GM12891 (cell line): ENCODE results near the gene ABHD4. TPM values are rescaled to one million over a fixed set of nuclear protein-coding genes. Genes with fewer than 3 reads are reported as not detected.
A peak's percentile ranks its signal among the peaks of the same experiment; 100 is the strongest.
"Not testable (repeated sequence)": the region's sequence is repeated elsewhere in the genome, so short reads cannot be mapped to it uniquely, and the experiment has no call there.

Experiments used
- DNase-seq: peaks from one replicate; pipeline ENCODE4 v3.0.0; 2011; ENCODE audit warnings: low spot score; ENCODE audit not compliant: insufficient read length
- FAIRE-seq: peaks from 2 replicates; lab custom pipeline; 2011; peaks lifted over from hg19 to GRCh38; lab: Jason Lieb, UNC
- PAX5 ChIP-seq: IDR thresholded peaks from 2 replicates; pipeline ENCODE4 v1.6.1; 2011; ENCODE audit warnings: low read length, moderate library complexity, mild to moderate bottlenecking; ENCODE audit not compliant: insufficient read depth, severe bottlenecking
- POLR2A ChIP-seq: IDR thresholded peaks from 2 replicates; pipeline ENCODE4 v1.6.1; 2011; ENCODE audit warnings: low read depth, low read length, control low read depth
- POLR2AphosphoS5 ChIP-seq: IDR thresholded peaks from 2 replicates; pipeline ENCODE4 v1.6.1; 2011; ENCODE audit warnings: low read depth, low read length, control low read depth
- POU2F2 ChIP-seq: IDR thresholded peaks from 2 replicates; pipeline ENCODE4 v1.6.1; 2011; ENCODE audit warnings: low read depth, mild to moderate bottlenecking, control low read depth, low read length, moderate library complexity
- SPI1 ChIP-seq: IDR thresholded peaks from 2 replicates; pipeline ENCODE4 v1.6.1; 2011; ENCODE audit warnings: low read depth, low read length, control low read depth
- TAF1 ChIP-seq: IDR thresholded peaks from 2 replicates; pipeline ENCODE4 v1.6.1; 2011; ENCODE audit warnings: low read depth, low read length, control low read depth
- polyA plus RNA-seq: library from polyadenylated mRNA; unstranded; fragments of >200 nt; gene quantifications from one replicate; pipeline ENCODE4 v1.2.1, GENCODE V29; 2012; ENCODE audit warnings: low read depth, missing spikeins, inconsistent platforms; ENCODE audit not compliant: missing spikeins

Gene ABHD4
- 7.3 TPM for polyA plus RNA-seq

GRCh38 chr14:22598099-22598895 is at the start of gene ABHD4:
Gene ABHD4 (plus strand): TSS chr14:22598300. CDS start chr14:22598307, 7 bp downstream.
- FAIRE-seq (peak; percentile 72), DNase-seq (peak; percentile 76)
- TF ChIP-seq SPI1 = no peak
- 0 out of 2 replicates have a peak, but pooled peaks have one; percentile 22 for TF ChIP-seq POU2F2
- TF ChIP-seq PAX5 = peak; percentile 55
- TF ChIP-seq TAF1 = no peak
- TF ChIP-seq POLR2A = no peak
- TF ChIP-seq POLR2AphosphoS5 = no peak

- TF ChIP-seq POU2F2 (no peak), POLR2A (no peak), POLR2AphosphoS5 (no peak), SPI1 (no peak), TAF1 (no peak), PAX5 (no peak)
- no peak for DNase-seq
- FAIRE-seq = no peak
These were observed 48.7 kb upstream of the ABHD4 start for GRCh38 chr14:22549324-22549962.

GRCh38 chr14:22549981-22550673 is 48.0 kb upstream of the ABHD4 start:
- DNase-seq (no peak), FAIRE-seq (peak; percentile 89)
- no peak for TF ChIP-seq SPI1
- peak; percentile 72 for TF ChIP-seq POLR2A
- TF ChIP-seq TAF1 = peak; percentile 58; the same call in 1 of the 2 replicates
- TF ChIP-seq POLR2AphosphoS5 = peak; percentile 85
- TF ChIP-seq PAX5 = no peak
- peak; percentile 61; the same call in 1 of the 2 replicates for TF ChIP-seq POU2F2

- no peak for TF ChIP-seq PAX5
- TF ChIP-seq POLR2AphosphoS5 = no peak
- TF ChIP-seq TAF1 = no peak
- TF ChIP-seq POU2F2 = no peak
- TF ChIP-seq POLR2A = no peak
- TF ChIP-seq SPI1 = no peak
- no peak for FAIRE-seq
These were observed 46.5 kb upstream of the ABHD4 start for GRCh38 chr14:22551605-22551997.

GRCh38 chr14:22552001-22552826 is 45.9 kb upstream of the ABHD4 start:
- TF ChIP-seq TAF1 = no peak
- no peak for TF ChIP-seq PAX5
- TF ChIP-seq SPI1 = no peak
- no peak for TF ChIP-seq POLR2A
- TF ChIP-seq POLR2AphosphoS5 = peak; percentile 46; the same call in 1 of the 2 replicates
- no peak for TF ChIP-seq POU2F2
- no peak for FAIRE-seq

More at GRCh38 chr14:22551605-22551997, 46.5 kb upstream of the ABHD4 start:
- DNase-seq = no peak

GRCh38 chr14:22552827-22553076 is 45.3 kb upstream of the ABHD4 start:
- no peak for DNase-seq
- no peak for FAIRE-seq
- TF ChIP-seq POLR2AphosphoS5 = no peak
- no peak for TF ChIP-seq PAX5
- TF ChIP-seq POLR2A = no peak
- no peak for TF ChIP-seq TAF1
- TF ChIP-seq SPI1 = no peak
- TF ChIP-seq POU2F2 = no peak

More at GRCh38 chr14:22552001-22552826, 45.9 kb upstream of the ABHD4 start:
- DNase-seq = no peak

GRCh38 chr14:22553445-22553844 is 44.7 kb upstream of the ABHD4 start:
- TF ChIP-seq SPI1 = no peak
- TF ChIP-seq POU2F2 = no peak
- TF ChIP-seq TAF1 = no peak
- TF ChIP-seq POLR2A = no peak
- no peak for TF ChIP-seq PAX5
- no peak for TF ChIP-seq POLR2AphosphoS5
- no peak for DNase-seq
- FAIRE-seq = no peak

- not testable (repeated sequence) for DNase-seq, FAIRE-seq
These were observed 44.1 kb upstream of the ABHD4 start for GRCh38 chr14:22553861-22554497.
